HepG2 (cell line): ENCODE results near the gene PLPP7. TPM values are rescaled to one million over a fixed set of nuclear protein-coding genes. Genes with fewer than 3 reads are reported as not detected.

ENCODE experiments used
- BCLAF1 ChIP-seq: fragments of 450-650 bp; IDR thresholded peaks from 2 replicates; pipeline ENCODE4 v1.6.1; 2017; ENCODE audit warnings: mild to moderate bottlenecking
- FLYWCH1 ChIP-seq: sonication (generic); formaldehyde crosslinking; IDR thresholded peaks from 2 replicates; pipeline ENCODE4 v1.8.1; 2023; ENCODE audit warnings: mild to moderate bottlenecking, missing genetic modification reagents
- FOXP1 ChIP-seq, 2 experiments: fragments of 450-650 bp in 1 of 2; IDR thresholded peaks; 2 replicates each; pipeline ENCODE4 v1.6.1; 2017 to 2018; ENCODE audit warnings: antibody characterized with exemption in 1 of 2
- HES4 ChIP-seq: sonication (generic); formaldehyde crosslinking; IDR thresholded peaks from 2 replicates; pipeline ENCODE4 v1.9.0; 2021; ENCODE audit warnings: mild to moderate bottlenecking, missing genetic modification reagents, borderline replicate concordance
- LCORL ChIP-seq, 2 experiments: fragments of 450-650 bp in 1 of 2; sonication (generic) in 1 of 2; formaldehyde crosslinking in 1 of 2; IDR thresholded peaks; 2 replicates each; pipeline versions ENCODE4 v1.5.0 to v1.6.1; 2017 to 2020; ENCODE audit warnings: antibody characterized with exemption in 1 of 2, missing genetic modification reagents in 1 of 2
- MAFG ChIP-seq: sonication (generic); formaldehyde crosslinking; IDR thresholded peaks from 2 replicates; pipeline ENCODE4 v1.5.1; 2020; ENCODE audit warnings: mild to moderate bottlenecking, missing genetic modification reagents
- POLR2G ChIP-seq: fragments of 200-400 bp; formaldehyde crosslinking; IDR thresholded peaks from 2 replicates; pipeline ENCODE4 v1.6.1; 2018; ENCODE audit warnings: mild to moderate bottlenecking, low read depth, low read length, moderate library complexity
- SPEN ChIP-seq: sonication (generic); formaldehyde crosslinking; IDR thresholded peaks from 2 replicates; pipeline ENCODE4 v1.5.1; 2020; ENCODE audit warnings: low read depth, mild to moderate bottlenecking, missing genetic modification reagents
- ZC3H13 ChIP-seq: sonication (generic); formaldehyde crosslinking; IDR thresholded peaks from 2 replicates; pipeline ENCODE4 v1.8.1; 2023; ENCODE audit warnings: mild to moderate bottlenecking, missing genetic modification reagents, moderate library complexity
- ZNF335 ChIP-seq: sonication (generic); formaldehyde crosslinking; IDR thresholded peaks from 2 replicates; pipeline ENCODE4 v1.4.0; 2020; ENCODE audit warnings: missing genetic modification reagents
- ZNF547 ChIP-seq: sonication (generic); formaldehyde crosslinking; IDR thresholded peaks from 2 replicates; pipeline ENCODE4 v1.5.1; 2020; ENCODE audit warnings: mild to moderate bottlenecking, missing genetic modification reagents
- ZSCAN29 ChIP-seq: sonication (generic); formaldehyde crosslinking; conservative IDR thresholded peaks from 2 replicates; pipeline ENCODE4 v1.4.0; 2020; ENCODE audit warnings: mild to moderate bottlenecking, missing genetic modification reagents
- polyA plus RNA-seq, 8 experiments: library from polyadenylated mRNA; depleted of rRNA in 3 of 8; stranded (reverse) in 7 of 8; unstranded in 1 of 8; fragments of >200 nt; fragmentation: Illumina TruSeq in 4 of 8; extraction: Trizol in 4 of 8; gene quantifications; 2 replicates each; pipeline versions ENCODE4 v1.2.1 to v1.2.3, GENCODE V29; 2011 to 2016; ENCODE audit warnings: low read depth in 4 of 8, missing spikeins in 1 of 8, mixed read lengths in 1 of 8; ENCODE audit not compliant: insufficient read depth in 1 of 8
- total RNA-seq, 5 experiments: library from RNA; depleted of rRNA; stranded (reverse); fragments of >200 nt; fragmentation: Illumina TruSeq; extraction: Trizol; gene quantifications; 2 replicates each; pipeline ENCODE4 v1.2.3, GENCODE V29; 2016; ENCODE audit warnings: low read depth in 1 of 5
- TF ChIP-seq, protein P1 (sequence below): sonication (generic); formaldehyde crosslinking; IDR thresholded peaks from 2 replicates; pipeline ENCODE4 v1.9.0; 2021; ENCODE audit warnings: mild to moderate bottlenecking, missing genetic modification reagents
- TF ChIP-seq, protein P2 (sequence below), 2 experiments: sonication (generic) in 1 of 2; formaldehyde crosslinking in 1 of 2; IDR thresholded peaks; 2 replicates each; pipeline versions ENCODE4 v1.4.0 to v1.6.1; 2018 to 2020; ENCODE audit warnings: missing genetic modification reagents in 2 of 2, borderline replicate concordance in 1 of 2, low read depth in 1 of 2, mild to moderate bottlenecking in 1 of 2, missing biosample characterization in 1 of 2

Gene PLPP7
- total and polyA plus RNA-seq, 2 of the 13 experiments (the other 11 are each of a cell fraction or from before 2014, with no cell fraction given): 0.33 to 1.2 TPM

DNA sequence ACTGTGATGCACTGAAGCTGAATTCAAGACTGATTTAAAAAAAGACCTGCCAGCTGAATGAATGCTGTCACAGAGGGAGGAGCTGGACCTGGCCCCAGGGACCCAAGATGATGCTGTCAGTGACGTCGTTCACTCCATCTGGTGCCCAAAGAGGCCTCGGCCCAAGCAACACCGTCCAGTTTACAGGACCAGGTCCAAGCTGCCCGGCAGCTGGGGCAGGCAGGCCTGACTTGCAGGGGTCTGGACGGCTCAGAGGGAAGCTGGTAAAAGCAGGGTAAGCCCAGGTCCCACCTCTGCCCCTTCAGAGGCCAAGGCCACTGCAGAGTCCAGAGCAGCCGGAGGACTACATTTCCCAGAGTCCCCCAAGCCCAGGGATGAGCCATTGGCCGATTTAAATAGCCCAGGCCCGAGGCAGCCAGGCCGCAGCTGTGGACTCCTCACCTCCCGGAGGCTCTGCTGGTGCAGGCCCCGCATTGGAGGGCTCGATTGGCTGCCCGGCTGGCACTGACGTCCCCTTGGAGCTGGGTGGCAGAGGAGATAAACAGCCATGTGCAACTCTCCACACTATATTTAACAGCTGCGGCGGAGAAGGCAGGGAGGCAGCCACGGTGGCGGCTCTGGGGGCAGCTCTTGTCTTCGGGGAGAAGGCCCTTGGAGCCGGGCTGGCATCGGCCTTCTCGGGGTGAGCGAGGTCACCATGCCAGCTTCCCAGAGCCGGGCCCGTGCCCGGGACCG, at the start of gene PLPP7 (continued):
- TF ChIP-seq, protein P1, sequence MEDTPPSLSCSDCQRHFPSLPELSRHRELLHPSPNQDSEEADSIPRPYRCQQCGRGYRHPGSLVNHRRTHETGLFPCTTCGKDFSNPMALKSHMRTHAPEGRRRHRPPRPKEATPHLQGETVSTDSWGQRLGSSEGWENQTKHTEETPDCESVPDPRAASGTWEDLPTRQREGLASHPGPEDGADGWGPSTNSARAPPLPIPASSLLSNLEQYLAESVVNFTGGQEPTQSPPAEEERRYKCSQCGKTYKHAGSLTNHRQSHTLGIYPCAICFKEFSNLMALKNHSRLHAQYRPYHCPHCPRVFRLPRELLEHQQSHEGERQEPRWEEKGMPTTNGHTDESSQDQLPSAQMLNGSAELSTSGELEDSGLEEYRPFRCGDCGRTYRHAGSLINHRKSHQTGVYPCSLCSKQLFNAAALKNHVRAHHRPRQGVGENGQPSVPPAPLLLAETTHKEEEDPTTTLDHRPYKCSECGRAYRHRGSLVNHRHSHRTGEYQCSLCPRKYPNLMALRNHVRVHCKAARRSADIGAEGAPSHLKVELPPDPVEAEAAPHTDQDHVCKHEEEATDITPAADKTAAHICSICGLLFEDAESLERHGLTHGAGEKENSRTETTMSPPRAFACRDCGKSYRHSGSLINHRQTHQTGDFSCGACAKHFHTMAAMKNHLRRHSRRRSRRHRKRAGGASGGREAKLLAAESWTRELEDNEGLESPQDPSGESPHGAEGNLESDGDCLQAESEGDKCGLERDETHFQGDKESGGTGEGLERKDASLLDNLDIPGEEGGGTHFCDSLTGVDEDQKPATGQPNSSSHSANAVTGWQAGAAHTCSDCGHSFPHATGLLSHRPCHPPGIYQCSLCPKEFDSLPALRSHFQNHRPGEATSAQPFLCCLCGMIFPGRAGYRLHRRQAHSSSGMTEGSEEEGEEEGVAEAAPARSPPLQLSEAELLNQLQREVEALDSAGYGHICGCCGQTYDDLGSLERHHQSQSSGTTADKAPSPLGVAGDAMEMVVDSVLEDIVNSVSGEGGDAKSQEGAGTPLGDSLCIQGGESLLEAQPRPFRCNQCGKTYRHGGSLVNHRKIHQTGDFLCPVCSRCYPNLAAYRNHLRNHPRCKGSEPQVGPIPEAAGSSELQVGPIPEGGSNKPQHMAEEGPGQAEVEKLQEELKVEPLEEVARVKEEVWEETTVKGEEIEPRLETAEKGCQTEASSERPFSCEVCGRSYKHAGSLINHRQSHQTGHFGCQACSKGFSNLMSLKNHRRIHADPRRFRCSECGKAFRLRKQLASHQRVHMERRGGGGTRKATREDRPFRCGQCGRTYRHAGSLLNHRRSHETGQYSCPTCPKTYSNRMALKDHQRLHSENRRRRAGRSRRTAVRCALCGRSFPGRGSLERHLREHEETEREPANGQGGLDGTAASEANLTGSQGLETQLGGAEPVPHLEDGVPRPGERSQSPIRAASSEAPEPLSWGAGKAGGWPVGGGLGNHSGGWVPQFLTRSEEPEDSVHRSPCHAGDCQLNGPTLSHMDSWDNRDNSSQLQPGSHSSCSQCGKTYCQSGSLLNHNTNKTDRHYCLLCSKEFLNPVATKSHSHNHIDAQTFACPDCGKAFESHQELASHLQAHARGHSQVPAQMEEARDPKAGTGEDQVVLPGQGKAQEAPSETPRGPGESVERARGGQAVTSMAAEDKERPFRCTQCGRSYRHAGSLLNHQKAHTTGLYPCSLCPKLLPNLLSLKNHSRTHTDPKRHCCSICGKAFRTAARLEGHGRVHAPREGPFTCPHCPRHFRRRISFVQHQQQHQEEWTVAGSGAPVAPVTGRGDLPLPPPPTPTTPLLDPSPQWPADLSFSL: no peak
- TF ChIP-seq FOXP1 (IDR thresholded peaks at IDR 0.05): no peak
- TF ChIP-seq FOXP1 (CRISPR knock-in tag; IDR thresholded peaks at IDR 0.05): no peak
- TF ChIP-seq MAFG (CRISPR knock-in tag): no peak
- no peak for TF ChIP-seq LCORL (IDR thresholded peaks at IDR 0.05)
- peak; percentile 17; the same call in 1 of the 2 replicates for TF ChIP-seq LCORL (CRISPR knock-in tag; IDR thresholded peaks at IDR 0.05)
- peak; percentile 52; the same call in 1 of the 2 replicates for TF ChIP-seq SPEN (CRISPR knock-in tag)
- TF ChIP-seq BCLAF1: no peak
- no peak for TF ChIP-seq ZSCAN29
- 0 out of 2 replicates have a peak, but pooled peaks have one; percentile 32 for TF ChIP-seq ZNF335 (CRISPR knock-in tag)
- TF ChIP-seq FLYWCH1 (CRISPR knock-in tag): no peak
- TF ChIP-seq, protein P2, sequence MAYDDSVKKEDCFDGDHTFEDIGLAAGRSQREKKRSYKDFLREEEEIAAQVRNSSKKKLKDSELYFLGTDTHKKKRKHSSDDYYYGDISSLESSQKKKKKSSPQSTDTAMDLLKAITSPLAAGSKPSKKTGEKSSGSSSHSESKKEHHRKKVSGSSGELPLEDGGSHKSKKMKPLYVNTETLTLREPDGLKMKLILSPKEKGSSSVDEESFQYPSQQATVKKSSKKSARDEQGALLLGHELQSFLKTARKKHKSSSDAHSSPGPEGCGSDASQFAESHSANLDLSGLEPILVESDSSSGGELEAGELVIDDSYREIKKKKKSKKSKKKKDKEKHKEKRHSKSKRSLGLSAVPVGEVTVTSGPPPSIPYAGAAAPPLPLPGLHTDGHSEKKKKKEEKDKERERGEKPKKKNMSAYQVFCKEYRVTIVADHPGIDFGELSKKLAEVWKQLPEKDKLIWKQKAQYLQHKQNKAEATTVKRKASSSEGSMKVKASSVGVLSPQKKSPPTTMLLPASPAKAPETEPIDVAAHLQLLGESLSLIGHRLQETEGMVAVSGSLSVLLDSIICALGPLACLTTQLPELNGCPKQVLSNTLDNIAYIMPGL (CRISPR knock-in tag; IDR thresholded peaks at IDR 0.05; ENCODE audit: borderline replicate concordance in 1 of 2, low read depth in 1 of 2): peak in 1 of 2 experiments; percentile 42; a peak in 1 of 4 replicates
- TF ChIP-seq POLR2G: peak; percentile 53; the same call in 1 of the 2 replicates
- TF ChIP-seq ZC3H13 (CRISPR knock-in tag): 0 out of 2 replicates have a peak, but pooled peaks have one; percentile 66
- TF ChIP-seq ZNF547 (CRISPR knock-in tag): no peak
- TF ChIP-seq HES4: 0 out of 2 replicates have a peak, but pooled peaks have one; percentile 40
